HG03135 (cell line): ENCODE results near the gene MAP3K19.
"Not testable (repeated sequence)": the region's sequence is repeated elsewhere in the genome, so short reads cannot be mapped to it uniquely, and the experiment has no call there.

Experiments
- ATAC-seq: cut with Tn5 transposase; IDR thresholded peaks from one replicate; pipeline ENCODE4 v1.9.1; 2021; ENCODE audit warnings: mild to moderate bottlenecking, moderate library complexity; ENCODE audit not compliant: unreplicated experiment

The MAP3K19 gene, protein sequence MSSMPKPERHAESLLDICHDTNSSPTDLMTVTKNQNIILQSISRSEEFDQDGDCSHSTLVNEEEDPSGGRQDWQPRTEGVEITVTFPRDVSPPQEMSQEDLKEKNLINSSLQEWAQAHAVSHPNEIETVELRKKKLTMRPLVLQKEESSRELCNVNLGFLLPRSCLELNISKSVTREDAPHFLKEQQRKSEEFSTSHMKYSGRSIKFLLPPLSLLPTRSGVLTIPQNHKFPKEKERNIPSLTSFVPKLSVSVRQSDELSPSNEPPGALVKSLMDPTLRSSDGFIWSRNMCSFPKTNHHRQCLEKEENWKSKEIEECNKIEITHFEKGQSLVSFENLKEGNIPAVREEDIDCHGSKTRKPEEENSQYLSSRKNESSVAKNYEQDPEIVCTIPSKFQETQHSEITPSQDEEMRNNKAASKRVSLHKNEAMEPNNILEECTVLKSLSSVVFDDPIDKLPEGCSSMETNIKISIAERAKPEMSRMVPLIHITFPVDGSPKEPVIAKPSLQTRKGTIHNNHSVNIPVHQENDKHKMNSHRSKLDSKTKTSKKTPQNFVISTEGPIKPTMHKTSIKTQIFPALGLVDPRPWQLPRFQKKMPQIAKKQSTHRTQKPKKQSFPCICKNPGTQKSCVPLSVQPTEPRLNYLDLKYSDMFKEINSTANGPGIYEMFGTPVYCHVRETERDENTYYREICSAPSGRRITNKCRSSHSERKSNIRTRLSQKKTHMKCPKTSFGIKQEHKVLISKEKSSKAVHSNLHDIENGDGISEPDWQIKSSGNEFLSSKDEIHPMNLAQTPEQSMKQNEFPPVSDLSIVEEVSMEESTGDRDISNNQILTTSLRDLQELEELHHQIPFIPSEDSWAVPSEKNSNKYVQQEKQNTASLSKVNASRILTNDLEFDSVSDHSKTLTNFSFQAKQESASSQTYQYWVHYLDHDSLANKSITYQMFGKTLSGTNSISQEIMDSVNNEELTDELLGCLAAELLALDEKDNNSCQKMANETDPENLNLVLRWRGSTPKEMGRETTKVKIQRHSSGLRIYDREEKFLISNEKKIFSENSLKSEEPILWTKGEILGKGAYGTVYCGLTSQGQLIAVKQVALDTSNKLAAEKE (N-terminal part only)

GRCh38 chr2:135047300-135047699 lies at the start of gene MAP3K19:
MAP3K19 (minus strand) TSS chr2:135047447; CDS start chr2:135024647, 22,800 bp downstream.
- no peak for ATAC-seq

- no peak for ATAC-seq
Measured at GRCh38 chr2:135096665-135097446, 49.6 kb upstream of the MAP3K19 start.

GRCh38 chr2:135095591-135095990 lies 48.3 kb upstream of the MAP3K19 start:
- no peak for ATAC-seq

DNA sequence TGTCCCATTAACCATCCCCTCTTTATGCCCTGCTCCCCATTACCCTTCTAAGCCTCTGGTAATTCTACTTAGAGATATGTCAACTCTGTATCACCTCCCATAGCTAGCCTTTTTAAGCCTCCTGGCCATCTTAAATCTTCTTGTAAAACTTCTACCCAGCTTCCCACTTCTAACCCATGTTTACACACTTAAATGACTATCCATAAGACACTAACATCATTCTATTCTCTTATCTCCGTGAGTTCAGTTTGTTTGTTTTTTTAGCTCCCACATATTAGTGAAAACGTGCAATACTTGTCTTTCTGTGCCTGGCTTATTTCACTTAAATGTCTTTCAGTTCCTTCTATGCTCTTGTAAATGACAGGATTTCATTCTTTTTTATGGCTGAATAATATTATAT lies 47.3 kb upstream of the MAP3K19 start:
- no peak for ATAC-seq

GRCh38 chr2:135093670-135094330 lies 46.6 kb upstream of the MAP3K19 start:
- ATAC-seq = no peak

DNA sequence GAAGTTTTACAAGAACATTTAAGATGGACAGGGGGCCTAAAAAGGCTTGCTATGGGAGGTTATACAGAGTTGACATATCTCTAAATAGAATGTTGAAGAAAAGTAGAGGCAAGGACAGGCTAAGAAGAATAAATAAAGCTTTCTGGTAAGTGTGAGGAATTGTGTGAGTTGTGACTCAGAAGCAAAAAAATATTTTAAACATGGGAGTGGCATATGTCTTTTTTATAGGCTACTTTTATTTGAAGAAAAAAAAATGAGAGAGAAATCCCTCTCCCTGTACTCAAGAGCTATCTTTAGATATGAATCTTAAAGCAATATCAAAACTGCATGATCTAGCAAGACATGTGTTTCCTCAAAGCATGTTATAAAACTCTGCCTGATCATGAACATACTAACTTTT lies 45.9 kb upstream of the MAP3K19 start:
- no peak for ATAC-seq

DNA sequence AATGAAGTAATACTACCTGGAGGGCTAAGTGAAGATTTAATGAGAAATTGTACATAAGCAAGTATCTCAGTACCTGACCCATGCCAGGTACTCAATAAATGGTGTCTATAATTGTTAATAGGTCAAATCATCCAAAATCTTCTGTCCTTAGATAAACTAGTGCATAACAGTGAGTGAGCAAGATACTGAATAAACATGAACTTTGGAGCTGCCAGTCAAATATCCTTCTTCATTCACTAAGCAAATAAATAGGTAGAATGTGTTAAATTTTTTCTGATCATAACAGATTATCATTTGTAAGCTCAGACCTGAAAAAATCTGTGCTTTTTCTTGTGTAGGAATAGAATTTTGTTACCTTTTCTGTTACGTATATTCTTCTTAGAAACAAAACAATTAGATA lies 44.4 kb upstream of the MAP3K19 start:
- ATAC-seq = no peak

GRCh38 chr2:135089597-135089996 lies 42.4 kb upstream of the MAP3K19 start:
- not testable (repeated sequence) for ATAC-seq

DNA sequence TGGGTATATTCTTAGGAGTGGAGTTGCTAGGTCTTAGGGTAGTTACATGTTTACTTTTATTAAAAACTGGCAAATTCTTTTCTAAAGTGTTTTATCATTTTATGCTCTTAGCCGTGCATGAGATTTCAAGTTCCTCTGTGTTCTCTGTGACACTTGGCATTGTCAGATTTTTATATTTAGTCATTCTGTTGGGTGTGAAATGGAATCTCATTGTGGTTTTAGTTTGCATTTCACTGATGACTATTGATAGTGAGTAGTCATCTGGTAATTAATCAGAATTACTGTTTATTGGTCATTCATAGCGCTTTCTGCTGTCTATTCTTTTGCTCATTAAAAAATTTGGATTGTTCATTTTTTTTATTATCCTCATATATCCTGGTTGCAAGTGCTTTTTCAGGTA lies 39.0 kb upstream of the MAP3K19 start:
- ATAC-seq = no peak

DNA sequence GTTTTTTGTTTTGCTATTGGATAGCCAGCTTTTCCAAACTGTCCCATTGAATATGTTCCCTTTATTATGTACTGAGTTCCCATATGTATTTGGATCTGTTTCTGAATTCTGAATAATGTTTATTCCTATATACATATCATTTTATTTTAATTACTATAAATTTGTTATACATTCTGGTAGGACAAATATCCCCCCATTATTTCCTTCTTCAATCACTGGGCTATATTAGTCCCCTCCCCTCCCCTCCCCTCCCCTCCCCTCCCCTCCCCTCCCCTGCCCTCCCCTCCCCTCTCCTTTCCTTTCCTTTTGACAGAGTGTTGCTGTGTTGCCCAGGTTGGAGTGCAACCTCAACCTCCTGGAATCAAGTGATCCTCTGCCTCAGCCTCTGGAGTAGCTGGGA lies 31.2 kb upstream of the MAP3K19 start:
- ATAC-seq = no peak

- ATAC-seq = no peak
Measured at GRCh38 chr2:135076556-135076955, 29.3 kb upstream of the MAP3K19 start.

- ATAC-seq = no peak
Measured at GRCh38 chr2:135074216-135074615, 27.0 kb upstream of the MAP3K19 start.

- ATAC-seq = no peak
Measured at GRCh38 chr2:135072125-135072997, 25.1 kb upstream of the MAP3K19 start.

- ATAC-seq = no peak
Measured at GRCh38 chr2:135066710-135067109, 19.5 kb upstream of the MAP3K19 start.

GRCh38 chr2:135064149-135064548 lies 16.9 kb upstream of the MAP3K19 start:
- ATAC-seq = no peak

DNA sequence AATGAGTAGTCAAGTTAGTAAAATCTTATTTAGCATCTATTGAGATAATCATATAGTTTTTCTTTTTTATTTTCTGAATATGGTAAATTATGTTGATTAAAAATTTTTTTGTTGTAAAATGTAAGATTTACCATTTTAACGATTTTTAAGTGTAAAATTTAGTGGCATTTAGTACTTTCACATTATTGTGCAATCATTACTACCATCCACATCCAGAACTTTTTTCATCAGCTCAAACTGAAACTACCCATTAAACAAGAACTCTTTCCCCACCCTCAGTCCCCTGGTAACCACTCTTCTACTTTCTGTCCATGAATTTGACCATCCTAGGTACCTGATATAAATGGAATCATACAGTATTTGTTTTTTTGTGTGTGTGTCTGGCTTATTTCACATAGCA lies 16.0 kb upstream of the MAP3K19 start:
- no peak for ATAC-seq

DNA sequence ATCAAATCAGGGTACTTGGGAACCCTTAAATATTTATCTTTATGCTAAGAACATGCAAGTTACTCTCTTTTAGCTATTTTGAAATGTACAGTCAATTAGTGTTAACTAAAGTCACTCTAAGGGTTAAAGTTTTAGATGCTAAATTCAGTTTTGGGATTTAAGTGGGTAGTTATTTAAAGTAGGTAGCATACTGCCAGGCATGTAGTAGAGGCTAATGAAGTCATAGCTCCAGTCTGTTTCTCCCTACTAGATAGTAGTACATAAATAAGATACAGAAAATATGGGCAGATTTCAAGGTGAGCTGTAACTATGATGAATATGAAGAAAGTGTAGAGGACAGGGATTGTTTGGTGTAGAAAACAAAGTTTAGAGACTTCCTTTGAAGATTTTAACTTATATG lies 12.3 kb upstream of the MAP3K19 start:
- ATAC-seq = no peak

DNA sequence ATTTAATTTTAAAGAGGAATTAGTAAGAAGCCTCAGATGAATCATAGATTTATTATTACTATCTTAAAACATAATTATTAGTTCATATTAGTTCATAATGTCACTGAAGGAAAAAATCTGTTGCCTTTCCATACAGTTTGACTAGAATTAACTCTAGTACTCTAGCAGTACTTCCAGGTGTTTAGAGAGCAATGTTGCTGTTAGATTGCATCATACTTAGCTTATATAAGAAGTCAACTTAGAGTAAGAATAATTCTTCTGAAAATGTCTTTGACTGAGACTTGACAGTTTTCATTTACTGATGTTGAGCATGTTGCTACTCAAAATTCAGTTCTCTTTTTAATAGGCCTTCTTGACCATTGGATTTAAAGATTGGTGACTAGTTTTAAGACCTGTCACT lies 9.5 kb upstream of the MAP3K19 start:
- no peak for ATAC-seq

- ATAC-seq = no peak
Measured at GRCh38 chr2:135055182-135055786, 8.0 kb upstream of the MAP3K19 start.
